ENCODE data around the gene SYCE1. TPM values are rescaled to one million over a fixed set of nuclear protein-coding genes. Genes with fewer than 3 reads are reported as not detected.

Gene SYCE1
- total and polyA plus RNA-seq, 2 of the 8 experiments (the other 6 are each of a cell fraction or from before 2014, with no cell fraction given), result not detected

DNA sequence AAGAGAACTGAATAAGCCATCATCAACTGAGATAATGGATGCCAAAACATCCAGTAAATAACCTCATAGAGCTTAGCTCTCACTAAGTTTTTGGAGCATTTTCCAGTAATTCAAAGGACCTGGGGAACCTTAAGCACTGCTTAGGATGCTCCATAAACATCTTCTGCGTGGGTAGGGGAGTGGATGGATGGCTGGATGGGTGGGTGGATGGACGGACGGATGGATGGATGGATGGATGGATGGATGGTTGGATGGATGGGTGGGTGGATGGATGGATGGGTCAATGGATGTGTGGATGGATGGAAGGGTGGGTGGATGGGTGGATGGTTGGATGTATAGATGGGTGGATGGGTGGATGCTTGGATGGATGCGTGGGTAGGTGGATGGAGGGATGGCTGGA, 29.2 kb downstream of the SYCE1 start:
- H3K4me2 ChIP-seq (ENCODE audit: insufficient read depth in 1 of 2, low read depth in 2 of 2, low read length in 2 of 2), result no peak overlapping the region
- H4K5ac ChIP-seq (ENCODE audit: insufficient read length, low read depth, low read length), result no peak overlapping the region
- no peak overlapping the region for H3K9ac ChIP-seq (replicated peaks in 1 of 4; ENCODE audit: extremely low read depth in 1 of 4, low read depth in 3 of 4, low read length in 3 of 4)
- H3K36me3 ChIP-seq (ENCODE audit: control insufficient read depth in 2 of 4, insufficient read depth in 4 of 4, low read length in 3 of 4), result no peaks in the 10 kb centered on the region
- no peak overlapping the region for H3K4ac ChIP-seq (replicated peaks; ENCODE audit: insufficient read length, low read depth, low read length)
- H3K18ac ChIP-seq (ENCODE audit: extremely low read depth, low read length), result no peak overlapping the region
- no peak overlapping the region for H3K4me3 ChIP-seq (ENCODE audit: extremely low read depth in 1 of 4, insufficient read depth in 2 of 4, low read depth in 3 of 4, low read length in 4 of 4)
- no peak overlapping the region for H2BK12ac ChIP-seq (ENCODE audit: low read depth, low read length)
- no peaks in the 10 kb centered on the region for H3K27me3 ChIP-seq (replicated peaks in 1 of 4; ENCODE audit: control insufficient read depth in 3 of 4, extremely low read depth in 1 of 4, insufficient read depth in 3 of 4, low read length in 3 of 4)
- H4K8ac ChIP-seq (ENCODE audit: extremely low read depth, insufficient read depth, low read length), result no peak overlapping the region
- ChIA-PET POLR2A (ENCODE audit: partially characterized antibody) (no interaction called here), CTCF (ENCODE audit: partially characterized antibody) (no interaction called here)
- peaks cover 7% of the 10 kb centered on the region; the same call in 1 of the 2 replicates for H3K23me2 ChIP-seq (ENCODE audit: low read depth, low read length)
- H3K4me1 ChIP-seq (replicated peaks in 1 of 4; ENCODE audit: control insufficient read depth in 3 of 4, insufficient read depth in 4 of 4, low read length in 3 of 4), result no peaks in the 10 kb centered on the region
- FAIRE-seq, result no peak
- no peak overlapping the region for H3K56ac ChIP-seq (replicated peaks; ENCODE audit: insufficient read length, low read depth, low read length)
- H2BK5ac ChIP-seq (ENCODE audit: low read depth, low read length), result no peak overlapping the region
- H3K79me2 ChIP-seq (ENCODE audit: control insufficient read depth in 1 of 2, insufficient read depth in 2 of 2, low read length in 2 of 2), result no peaks in the 10 kb centered on the region
- DNase-seq (ENCODE audit: low read depth in 1 of 2, low spot score in 2 of 2), result no peak
- no peak overlapping the region for H3K27ac ChIP-seq (ENCODE audit: low read depth, low read length)
- no peak overlapping the region for H4K91ac ChIP-seq (replicated peaks; ENCODE audit: insufficient read length, low read length)
- H3K9me3 ChIP-seq (ENCODE audit: insufficient read depth in 2 of 2, low read depth in 1 of 2, low read length in 1 of 2), result peaks cover 74 to 77% of the 10 kb centered on the region in 2 experiments
- H2BK15ac ChIP-seq (ENCODE audit: low read length), result no peak overlapping the region
- WGBS, 2 experiments (ENCODE audit: extremely low coverage in 1 of 2, insufficient coverage in 1 of 2, insufficient read length in 1 of 2, insufficient replicate concordance in 2 of 2, low coverage in 1 of 2, low lambda C conversion rate in 2 of 2, missing lambda C conversion rate in 1 of 2), result 34% methylated on average over 3 of the region's 4 CpGs; no CpG with 5 or more reads in 1 of the 2 experiments
- no peak overlapping the region for H2AK5ac ChIP-seq (ENCODE audit: low read depth, low read length)
- H3K14ac ChIP-seq (ENCODE audit: insufficient read length), result no peak overlapping the region
- H2BK20ac ChIP-seq (ENCODE audit: low read length), result no peak overlapping the region
- no peak overlapping the region for H3K23ac ChIP-seq (ENCODE audit: insufficient read length)
- H2AFZ ChIP-seq (ENCODE audit: low read length), result no peak overlapping the region
- TF ChIP-seq TEAD4 (IDR thresholded peaks at IDR 0.05; ENCODE audit: low read depth, low read length), result no peak
- TF ChIP-seq EGR1 (IDR thresholded peaks at IDR 0.05; ENCODE audit: borderline replicate concordance, low read depth, low read length), result no peak
- TF ChIP-seq KDM1A (IDR thresholded peaks at IDR 0.05; ENCODE audit: borderline replicate concordance, low read length), result no peak
- TF ChIP-seq, protein P1, sequence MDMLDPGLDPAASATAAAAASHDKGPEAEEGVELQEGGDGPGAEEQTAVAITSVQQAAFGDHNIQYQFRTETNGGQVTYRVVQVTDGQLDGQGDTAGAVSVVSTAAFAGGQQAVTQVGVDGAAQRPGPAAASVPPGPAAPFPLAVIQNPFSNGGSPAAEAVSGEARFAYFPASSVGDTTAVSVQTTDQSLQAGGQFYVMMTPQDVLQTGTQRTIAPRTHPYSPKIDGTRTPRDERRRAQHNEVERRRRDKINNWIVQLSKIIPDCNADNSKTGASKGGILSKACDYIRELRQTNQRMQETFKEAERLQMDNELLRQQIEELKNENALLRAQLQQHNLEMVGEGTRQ (IDR thresholded peaks at IDR 0.05; ENCODE audit: low read length), result no peak
- no peak for TF ChIP-seq GTF2F1 (IDR thresholded peaks at IDR 0.05; ENCODE audit: borderline replicate concordance, low read depth, low read length)
- TF ChIP-seq SP2 (IDR thresholded peaks at IDR 0.05; ENCODE audit: low read length), result no peak
- TF ChIP-seq HDAC2 (IDR thresholded peaks at IDR 0.05; ENCODE audit: borderline replicate concordance in 1 of 2, low read depth in 2 of 2, low read length in 2 of 2), result no peak
- no peak for TF ChIP-seq CTBP2 (IDR thresholded peaks at IDR 0.05; ENCODE audit: borderline replicate concordance, insufficient read depth, insufficient read length, low read length)
- no peak for TF ChIP-seq KDM5A (IDR thresholded peaks at IDR 0.05; ENCODE audit: low read length)
- TF ChIP-seq TBP (IDR thresholded peaks at IDR 0.05; ENCODE audit: low read depth, low read length), result no peak
- no peak for TF ChIP-seq SP4 (IDR thresholded peaks at IDR 0.05; ENCODE audit: low read length)
- no peak overlapping the region for H2BK120ac ChIP-seq (replicated peaks; ENCODE audit: low read depth, low read length)
- no peaks in the 10 kb centered on the region for H4K20me1 ChIP-seq (replicated peaks in 1 of 2; ENCODE audit: control insufficient read depth in 1 of 2, insufficient read depth in 2 of 2, low read length in 2 of 2)
- H3K79me1 ChIP-seq (ENCODE audit: low read depth, low read length), result no peaks in the 10 kb centered on the region

Measured in H1 (cell line).